GM12891 (cell line): Measurements from ENCODE around the gene YTHDF1.

Experiments
- PAX5 ChIP-seq: IDR thresholded peaks from 2 replicates; pipeline ENCODE4 v1.6.1; 2011; ENCODE audit warnings: low read length, moderate library complexity, mild to moderate bottlenecking; ENCODE audit not compliant: insufficient read depth, severe bottlenecking
- POLR2A ChIP-seq: IDR thresholded peaks from 2 replicates; pipeline ENCODE4 v1.6.1; 2011; ENCODE audit warnings: low read depth, low read length, control low read depth
- POLR2AphosphoS5 ChIP-seq: IDR thresholded peaks from 2 replicates; pipeline ENCODE4 v1.6.1; 2011; ENCODE audit warnings: low read depth, low read length, control low read depth
- TAF1 ChIP-seq: IDR thresholded peaks from 2 replicates; pipeline ENCODE4 v1.6.1; 2011; ENCODE audit warnings: low read depth, low read length, control low read depth

- no peak for TF ChIP-seq POLR2AphosphoS5
- no peak for TF ChIP-seq PAX5
- no peak for TF ChIP-seq POLR2A
- TF ChIP-seq TAF1 = no peak
These were observed 35.3 kb downstream of the YTHDF1 start for GRCh38 chr20:63180569-63181185.
